ENCODE measurements around the gene DPH2.
A peak's percentile ranks its signal among the peaks of the same experiment; 100 is the strongest.

The DPH2 gene

DNA sequence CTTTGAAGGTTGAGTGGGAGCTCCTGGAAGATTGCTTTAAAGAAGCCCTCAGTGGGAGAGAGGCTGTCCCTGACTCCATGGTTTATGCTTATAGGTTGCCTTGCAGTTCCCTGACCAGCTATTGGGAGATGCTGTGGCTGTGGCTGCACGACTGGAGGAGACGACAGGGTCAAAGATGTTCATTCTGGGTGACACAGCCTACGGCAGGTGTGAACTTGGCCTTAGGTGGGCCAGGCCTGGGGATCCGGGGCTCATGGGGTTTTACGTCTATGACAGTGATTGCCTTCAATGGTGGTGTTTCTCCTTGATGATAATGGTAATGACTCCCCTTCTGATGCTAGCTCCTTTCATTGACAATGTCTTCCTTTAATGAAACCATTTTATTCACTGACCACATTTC lies 692 bp downstream of the DPH2 start:
- DNase-seq, result no peak

DNA sequence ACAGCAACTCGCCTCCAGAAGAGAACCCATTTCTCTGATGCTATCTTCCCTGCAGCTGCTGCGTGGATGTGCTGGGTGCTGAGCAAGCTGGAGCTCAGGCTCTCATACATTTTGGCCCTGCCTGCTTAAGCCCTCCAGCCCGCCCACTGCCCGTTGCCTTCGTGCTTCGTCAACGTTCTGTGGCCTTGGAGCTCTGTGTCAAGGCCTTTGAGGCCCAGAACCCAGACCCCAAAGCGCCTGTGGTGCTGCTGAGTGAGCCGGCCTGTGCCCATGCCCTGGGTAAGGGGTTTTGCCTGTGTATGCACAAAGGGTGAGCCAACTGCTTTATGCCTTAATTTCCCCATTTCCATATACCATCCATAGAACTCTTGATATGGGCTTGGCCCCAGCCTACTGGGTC lies 1.1 kb downstream of the DPH2 start:
- DNase-seq, result no peak

DNA sequence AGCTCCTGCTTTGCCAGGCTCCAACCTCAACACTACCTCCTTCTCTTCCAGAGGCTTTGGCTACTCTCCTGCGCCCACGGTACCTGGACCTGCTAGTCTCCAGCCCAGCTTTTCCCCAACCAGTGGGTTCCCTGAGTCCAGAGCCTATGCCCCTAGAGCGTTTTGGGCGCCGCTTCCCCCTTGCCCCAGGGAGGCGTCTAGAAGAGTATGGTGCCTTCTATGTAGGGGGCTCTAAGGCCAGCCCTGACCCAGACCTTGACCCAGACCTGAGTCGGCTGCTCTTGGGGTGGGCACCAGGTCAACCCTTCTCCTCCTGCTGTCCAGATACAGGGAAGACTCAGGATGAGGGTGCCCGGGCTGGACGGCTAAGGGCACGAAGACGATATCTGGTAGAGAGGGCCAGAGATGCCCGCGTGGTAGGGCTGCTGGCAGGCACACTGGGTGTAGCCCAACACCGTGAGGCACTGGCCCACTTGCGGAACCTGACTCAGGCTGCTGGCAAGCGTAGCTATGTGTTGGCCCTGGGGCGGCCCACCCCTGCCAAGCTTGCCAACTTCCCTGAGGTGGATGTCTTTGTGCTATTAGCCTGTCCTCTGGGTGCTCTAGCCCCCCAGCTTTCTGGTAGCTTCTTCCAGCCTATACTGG lies 1.6 kb downstream of the DPH2 start:
- DNase-seq, result no peak

DNA sequence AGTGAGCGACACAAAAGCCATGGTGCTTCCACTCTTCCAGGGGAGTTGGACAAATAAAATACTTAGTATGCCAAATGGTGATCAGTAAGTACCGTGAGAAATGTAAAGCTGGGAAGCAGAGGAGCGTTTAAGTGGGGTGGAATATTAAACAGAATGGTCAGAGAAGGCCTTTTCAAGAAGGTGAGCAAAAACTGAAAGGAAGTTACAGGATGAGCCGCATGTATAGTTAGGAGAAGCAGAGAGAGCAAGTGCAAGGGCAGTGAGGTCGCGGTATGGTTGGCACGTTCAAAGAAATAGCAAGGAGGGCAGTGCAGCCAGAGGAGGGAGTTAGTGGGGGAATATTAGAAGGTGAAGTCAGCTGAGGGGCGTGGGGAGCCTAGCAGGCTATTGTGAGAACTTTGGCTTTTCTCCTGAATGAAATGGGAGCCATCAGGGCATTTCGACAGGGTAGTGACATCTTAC lies 4.2 kb downstream of the DPH2 start:
- DNase-seq, result peak; percentile 83

DNA sequence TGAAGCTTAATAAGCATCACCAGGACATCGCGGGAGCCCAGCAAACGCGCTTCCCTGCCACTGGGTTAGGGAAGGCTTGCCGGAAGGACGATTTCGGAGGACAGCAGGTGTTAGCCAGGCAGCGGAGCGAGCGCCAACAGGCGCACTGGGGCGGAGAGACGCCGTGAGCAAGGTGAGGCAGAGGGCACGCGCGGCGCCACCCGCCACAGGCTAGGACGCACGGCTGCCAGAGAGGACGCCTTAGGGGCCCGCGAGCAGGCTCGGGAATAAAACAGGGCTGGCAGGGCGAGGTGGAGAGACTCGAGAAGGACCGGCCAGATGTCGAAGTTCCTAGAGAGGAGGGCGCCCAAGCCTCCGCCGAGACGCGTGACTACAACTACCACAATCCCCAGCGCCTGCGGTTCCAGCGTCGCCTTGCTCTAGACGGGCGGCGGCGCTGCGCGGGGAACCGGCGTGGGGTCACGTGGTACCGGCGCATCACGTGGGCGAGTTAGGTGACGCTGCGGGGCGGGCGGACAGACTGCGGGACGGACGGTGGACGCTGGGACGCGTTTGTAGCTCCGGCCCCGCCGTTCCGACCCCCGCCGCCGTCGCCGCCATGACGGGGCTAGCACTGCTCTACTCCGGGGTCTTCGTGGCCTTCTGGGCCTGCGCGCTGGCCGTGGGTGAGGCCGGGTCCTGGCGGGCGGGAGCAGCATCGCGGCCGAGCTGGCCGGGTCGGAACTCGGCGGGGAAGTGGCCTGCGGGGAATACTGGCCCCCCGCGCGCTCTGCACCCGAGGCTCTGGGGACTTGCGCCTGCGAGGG lies 4.8 kb downstream of the DPH2 start, which contains the start of gene ATP6V0B:
Gene ATP6V0B, plus strand, starts transcription at position 518 of the 806 bp plus-strand sequence. Its CDS starts 81 bp downstream, at position 599.
- DNase-seq, result peak; percentile 90

DNA sequence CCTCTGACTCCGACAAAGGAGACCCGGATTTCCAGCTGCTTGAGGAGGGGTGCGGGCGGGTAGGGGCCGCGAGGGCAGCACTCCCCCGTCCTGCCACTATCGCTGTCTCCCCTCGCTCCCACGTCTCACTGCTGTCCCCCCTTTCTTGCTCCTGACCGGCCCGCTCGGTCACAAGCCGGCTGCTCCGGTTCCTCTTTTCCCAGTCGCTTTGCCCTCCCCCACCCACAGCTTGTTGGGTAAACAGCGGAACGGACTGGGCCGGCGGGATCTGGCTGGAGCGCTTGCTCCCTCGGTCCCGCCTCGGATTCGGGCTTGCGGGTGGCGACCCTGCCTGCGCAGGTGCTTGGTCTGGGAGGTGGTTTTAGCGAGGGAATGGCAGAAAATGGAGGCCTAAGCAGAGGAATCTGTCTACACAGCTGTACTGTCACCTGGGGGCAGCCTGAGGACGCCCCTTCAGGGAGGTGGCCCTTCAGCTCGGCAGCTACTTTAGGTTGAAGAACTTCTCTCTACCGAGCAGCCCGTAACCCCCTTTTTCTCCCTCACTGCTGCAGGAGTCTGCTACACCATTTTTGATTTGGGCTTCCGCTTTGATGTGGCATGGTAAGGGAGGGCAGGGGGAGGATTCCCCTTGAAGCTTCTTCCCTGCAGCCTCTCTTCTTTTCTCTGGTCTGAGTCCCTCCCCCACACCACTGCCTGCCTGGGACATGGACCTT lies 5.6 kb downstream of the DPH2 start:
- no peak for DNase-seq

DNA sequence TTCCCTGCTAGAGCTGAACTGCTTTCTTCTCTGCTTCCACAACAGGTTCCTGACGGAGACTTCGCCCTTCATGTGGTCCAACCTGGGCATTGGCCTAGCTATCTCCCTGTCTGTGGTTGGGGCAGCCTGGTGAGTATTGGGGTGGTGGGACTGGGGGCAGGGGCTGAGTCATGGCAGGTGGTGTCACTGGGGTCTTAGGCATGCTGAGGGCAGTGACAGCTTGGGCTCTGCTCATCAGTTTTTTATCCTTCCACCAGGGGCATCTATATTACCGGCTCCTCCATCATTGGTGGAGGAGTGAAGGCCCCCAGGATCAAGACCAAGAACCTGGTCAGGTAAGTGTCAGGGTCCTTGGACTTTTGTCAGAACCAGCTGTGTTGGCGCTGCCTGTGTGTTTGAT lies 6.2 kb downstream of the DPH2 start:
- DNase-seq, result no peak

DNA sequence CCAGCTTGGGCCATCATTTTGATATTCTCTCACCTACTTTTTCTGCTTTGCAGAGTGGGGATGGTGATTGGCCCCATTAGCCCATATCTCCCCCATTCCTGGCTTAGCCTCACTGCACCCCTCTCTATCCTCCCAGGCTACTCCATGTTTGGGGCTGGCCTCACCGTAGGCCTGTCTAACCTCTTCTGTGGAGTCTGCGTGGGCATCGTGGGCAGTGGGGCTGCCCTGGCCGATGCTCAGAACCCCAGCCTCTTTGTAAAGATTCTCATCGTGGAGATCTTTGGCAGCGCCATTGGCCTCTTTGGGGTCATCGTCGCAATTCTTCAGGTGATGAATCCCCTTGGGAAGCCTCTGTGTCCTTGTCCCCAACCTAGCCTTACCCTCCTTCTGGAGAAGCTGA lies 7.1 kb downstream of the DPH2 start:
- DNase-seq, result no peak

DNA sequence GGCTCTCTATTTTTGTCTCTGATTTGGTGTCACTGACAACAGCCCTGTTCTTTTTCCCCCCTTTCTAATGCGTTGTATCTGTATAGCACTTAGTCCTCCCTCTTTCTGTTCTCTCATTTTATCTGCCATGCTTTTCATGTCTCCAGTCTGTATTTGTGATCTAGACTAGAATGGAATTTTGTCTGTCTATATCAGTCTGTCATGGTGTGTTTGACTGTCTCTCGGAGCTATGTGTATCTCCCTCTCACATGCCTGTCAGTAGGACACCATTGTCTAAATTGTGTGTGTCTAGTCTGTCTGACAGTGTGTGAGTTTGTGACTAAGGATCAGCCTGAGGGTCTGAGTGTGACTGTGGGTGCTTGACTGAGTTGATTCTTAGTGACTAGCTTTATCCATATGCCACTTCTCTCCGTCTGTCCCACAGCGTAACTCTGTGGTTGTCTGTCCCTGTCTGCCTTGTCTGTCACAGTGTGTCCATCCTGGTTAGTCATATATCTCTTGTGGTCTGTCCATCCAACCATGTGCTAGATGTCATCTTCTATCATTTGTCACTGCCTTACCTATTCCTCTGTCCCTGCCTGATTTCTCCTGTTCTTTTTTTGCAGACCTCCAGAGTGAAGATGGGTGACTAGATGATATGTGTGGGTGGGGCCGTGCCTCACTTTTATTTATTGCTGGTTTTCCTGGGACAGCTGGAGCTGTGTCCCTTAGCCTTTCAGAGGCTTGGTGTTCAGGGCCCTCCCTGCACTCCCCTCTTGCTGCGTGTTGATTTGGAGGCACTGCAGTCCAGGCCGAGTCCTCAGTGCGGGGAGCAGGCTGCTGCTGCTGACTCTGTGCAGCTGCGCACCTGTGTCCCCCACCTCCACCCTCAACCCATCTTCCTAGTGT lies 7.8 kb downstream of the DPH2 start:
- DNase-seq, result no peak

DNA sequence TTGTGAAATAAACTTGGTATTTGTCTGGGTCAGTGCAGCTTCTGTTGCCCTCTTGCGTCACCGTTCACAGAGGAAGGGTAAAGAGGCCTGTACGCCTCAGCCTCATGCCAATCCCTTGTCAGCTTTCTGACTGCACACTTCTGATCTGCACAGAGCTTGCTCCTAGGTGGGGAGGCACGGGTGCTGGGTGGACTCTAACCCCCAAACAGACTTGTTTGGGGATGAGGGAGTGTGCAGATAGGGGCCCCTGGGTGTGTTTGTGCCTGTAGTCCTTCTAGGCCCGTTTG lies 8.4 kb downstream of the DPH2 start:
- DNase-seq, result no peak

DNA sequence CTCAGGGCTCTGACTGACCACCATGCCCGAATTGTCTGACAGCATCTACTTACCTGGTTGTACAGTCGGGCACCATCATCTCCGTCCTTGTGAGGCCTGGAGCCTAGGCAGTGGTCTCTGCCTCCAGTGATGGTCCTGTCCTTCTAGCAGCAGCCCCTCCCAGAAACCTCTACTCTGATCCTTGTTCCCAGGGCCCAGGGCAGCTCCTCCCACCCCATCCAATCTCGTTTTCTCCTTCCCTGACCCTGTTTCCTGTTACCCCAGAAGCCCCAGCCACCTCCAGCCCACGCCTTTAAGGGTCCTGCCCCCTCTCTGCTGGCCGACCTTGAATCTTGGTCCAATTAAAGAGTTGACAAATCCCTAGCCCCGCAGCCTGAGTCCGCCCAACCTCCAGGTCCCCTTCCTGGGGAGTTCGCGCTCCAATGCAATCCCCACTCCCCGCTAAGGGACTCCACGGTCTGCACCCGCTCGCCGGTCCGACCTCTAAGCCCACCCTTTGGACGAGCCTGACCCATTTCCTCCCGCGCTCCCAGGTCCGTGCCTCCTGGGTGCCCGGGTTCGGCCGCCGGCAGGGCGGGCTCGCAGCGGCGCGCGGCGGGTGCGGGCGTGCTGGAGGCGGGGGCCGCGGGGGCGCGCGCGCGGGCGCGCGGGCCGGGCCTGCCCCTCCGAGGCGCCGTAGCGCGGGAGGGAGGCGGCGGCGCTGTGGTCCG lies 8.9 kb downstream of the DPH2 start, which contains the start of gene B4GALT2:
Gene B4GALT2, plus strand, starts transcription at position 660 of the 710 bp plus-strand sequence. CDS start 1,951 bp downstream, outside the sequence.
- peak; percentile 35 for DNase-seq

DNA sequence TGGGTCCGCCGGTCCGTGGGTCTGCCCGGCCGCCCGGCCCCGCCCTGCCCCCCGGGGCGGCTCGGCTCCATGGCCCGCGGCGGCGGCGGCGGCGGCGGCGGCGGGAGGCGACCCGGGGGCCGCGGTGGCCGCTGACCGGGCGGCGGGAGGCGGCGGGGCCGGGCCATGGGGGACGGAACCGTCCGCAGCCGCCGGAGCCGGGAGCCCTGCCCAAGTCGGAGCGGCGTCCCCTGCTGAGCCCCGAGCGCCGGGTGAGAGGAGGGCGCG lies 9.4 kb downstream of the DPH2 start:
- DNase-seq, result no peak

DNA sequence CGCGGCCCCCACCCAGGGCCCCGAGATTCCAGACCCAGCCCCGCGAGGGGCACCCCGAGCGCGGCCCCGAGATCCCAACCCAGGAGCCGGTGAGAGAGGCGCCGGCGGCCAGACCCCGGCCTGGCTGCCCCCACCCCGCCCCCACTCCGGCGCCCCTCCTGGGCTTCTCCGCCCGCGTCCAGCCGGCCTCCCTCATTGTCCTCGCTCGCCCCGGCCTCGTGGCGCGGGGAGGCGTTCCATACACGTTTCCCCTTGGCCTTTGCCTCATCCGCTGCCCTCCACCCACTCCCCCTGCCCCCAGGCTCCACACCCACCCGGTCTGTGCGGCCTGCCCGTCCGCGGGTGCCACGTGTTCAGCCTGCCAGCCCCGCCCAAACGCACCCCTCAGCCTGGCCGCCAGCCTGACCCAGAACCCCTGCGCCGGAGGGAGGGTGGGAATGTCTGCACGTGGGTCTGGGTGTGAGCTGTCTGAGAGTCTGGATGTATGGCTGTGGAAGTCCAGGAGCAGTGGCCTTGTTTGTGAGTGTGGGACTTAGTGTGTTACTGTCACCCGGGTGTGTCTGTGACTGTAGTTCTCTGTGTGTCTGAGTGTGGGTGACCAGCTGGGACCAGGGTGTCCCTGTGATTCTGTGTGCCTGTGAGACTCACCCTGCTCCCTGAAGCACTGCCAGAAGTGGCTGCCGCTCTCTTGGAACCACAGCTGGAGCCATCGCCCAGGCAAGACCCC lies 9.9 kb downstream of the DPH2 start:
- peak; percentile 19 for DNase-seq

DNA sequence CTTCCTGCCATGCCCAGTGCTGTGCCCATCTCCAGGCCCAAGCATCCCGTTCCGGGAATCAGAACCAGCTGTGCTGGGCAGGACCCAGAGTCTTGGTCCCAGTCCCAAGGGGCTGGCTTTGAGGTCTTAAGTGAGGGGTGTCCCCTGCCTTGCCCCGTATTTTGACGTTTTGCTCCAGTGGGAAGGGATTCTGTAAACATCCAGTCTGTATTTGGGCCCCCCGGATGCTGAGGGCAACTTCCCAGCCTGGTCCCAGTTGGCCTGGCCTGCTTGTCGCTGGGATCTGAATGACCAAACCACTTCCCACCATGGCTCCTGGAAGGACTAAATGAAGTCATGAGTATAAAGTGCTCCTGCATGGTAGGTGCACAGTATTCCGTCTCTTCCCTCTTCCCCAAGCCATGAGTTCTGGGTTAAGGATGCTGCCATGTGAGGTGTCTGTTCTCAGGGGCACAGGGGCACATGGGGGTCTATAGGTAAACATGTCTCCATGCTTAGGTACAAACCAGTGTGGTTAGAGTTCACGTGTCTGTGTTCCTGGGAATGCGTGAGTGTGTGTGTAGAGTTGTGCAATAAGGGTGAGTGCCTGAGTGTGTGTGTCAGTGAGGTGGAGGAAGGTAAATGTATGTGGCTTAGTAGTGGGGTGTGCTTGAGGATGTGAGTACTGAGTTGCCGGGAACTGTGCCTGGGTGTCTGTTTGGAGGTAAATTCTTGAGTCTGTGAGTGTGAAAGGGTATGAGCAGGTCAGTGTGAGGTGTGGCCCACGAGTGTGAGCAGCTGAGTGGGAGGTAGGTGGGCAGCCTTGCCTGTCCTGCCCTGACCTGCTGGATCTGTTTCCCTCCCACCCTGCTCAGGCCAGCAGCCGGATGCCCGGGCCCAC lies 10.7 kb downstream of the DPH2 start:
- no peak for DNase-seq

DNA sequence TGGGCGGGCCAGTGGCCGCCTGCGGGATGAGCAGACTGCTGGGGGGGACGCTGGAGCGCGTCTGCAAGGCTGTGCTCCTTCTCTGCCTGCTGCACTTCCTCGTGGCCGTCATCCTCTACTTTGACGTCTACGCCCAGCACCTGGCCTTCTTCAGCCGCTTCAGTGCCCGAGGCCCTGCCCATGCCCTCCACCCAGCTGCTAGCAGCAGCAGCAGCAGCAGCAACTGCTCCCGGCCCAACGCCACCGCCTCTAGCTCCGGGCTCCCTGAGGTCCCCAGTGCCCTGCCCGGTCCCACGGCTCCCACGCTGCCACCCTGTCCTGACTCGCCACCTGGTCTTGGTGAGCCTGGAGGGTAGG lies 11.3 kb downstream of the DPH2 start:
- no peak for DNase-seq

DNA sequence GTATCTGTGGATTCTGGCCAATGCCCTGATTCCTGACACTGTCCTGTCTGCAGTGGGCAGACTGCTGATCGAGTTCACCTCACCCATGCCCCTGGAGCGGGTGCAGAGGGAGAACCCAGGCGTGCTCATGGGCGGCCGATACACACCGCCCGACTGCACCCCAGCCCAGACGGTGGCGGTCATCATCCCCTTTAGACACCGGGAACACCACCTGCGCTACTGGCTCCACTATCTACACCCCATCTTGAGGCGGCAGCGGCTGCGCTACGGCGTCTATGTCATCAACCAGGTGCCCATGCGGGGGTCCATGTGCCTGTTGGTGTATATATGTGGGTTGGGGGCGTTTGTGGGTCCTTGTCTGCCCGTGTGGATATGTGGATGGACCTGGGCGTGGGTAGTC lies 11.8 kb downstream of the DPH2 start:
- DNase-seq, result no peak

DNA sequence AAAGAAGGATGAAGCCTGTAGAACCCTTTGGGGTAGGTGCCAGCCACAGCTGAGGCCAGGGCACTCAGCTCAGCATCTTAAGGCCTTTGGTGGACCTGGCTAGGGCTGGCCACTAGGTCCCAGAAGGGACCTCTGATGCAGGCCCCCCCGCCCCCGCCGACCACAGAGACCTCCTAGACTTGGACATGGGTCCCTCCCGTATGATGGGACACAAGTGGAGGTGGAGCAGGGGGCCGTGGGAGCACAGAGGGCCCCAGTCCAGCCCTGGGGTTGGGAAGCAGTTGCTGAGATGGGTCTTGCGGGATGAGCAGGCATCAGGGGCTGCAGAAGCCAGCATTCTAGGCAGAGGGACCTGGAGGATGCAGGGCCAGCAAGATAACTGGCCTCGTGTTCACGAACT lies 12.4 kb downstream of the DPH2 start:
- no peak for DNase-seq

DNA sequence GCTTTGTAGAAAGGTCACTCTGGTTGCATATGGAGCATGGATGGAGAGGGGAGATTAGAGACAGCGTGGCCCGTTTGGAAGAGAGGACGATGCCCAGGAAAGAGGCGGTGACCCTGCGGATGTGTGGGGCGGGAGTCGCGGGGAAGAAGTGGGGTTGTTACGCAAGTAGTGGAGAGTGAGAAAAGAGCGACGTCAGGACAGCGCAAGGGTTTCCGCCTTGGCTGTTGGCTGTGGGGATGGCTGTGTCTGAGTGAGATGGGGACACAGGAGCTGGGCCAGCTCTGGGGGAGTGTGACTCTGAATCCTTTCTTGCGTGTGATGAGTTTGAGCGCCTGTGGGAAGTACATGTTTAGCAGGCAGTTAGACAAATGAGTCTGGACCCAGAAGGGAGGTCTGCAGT lies 13.0 kb downstream of the DPH2 start:
- DNase-seq, result no peak

DNA sequence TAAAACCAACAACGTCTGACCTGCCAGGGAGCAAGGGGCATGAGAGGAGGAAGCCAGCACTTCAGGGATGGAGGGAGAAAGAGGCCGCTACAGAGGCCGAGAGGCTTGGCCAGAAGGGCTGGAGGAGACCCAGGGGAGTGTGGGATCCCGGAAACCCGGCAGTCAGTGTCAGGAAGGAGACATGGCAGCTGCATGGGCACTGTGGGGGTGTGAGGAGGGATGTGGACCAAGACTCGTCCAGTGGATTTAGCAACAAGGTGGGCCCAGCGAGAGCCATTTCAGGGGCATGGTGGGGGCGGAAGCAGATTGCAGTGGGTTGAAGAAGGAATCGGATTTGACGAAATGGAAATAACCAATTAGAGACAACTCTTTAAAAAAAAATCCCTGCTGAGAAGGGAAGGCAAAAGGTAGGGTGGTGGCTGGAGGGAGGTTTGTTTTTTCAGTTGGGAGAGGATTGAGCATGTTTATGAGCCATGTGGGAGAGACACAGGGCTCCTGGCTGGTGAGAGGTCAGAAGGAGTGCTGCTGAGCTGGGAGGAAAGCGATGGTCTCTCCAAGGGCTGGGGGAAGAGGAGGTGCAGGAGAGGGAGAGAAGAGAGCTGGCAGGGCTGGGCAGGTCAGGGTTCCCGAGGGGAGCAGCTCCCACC lies 13.6 kb downstream of the DPH2 start:
- no peak for DNase-seq

DNA sequence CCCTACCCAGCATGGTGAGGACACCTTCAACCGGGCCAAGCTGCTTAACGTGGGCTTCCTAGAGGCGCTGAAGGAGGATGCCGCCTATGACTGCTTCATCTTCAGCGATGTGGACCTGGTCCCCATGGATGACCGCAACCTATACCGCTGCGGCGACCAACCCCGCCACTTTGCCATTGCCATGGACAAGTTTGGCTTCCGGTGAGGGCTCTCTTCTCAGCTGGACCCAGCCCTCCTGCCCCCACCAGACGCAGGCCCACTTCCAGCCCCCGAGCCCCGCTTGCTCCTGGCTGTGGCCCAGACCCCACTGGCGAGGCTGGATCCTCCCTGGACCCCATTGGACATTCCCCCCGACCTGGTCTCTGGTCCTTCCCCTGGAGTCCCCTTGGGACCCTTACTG lies 15.0 kb downstream of the DPH2 start:
- DNase-seq, result no peak

Data from NCI-H1105 treated with DMSO at 0.1 percent for 48 hours (cell line).